HG03520 (cell line): ENCODE data around the gene HRH2.
"Not testable (repeated sequence)": the region's sequence is repeated elsewhere in the genome, so short reads cannot be mapped to it uniquely, and the experiment has no call there.

Experiments
- ATAC-seq: cut with Tn5 transposase; IDR thresholded peaks from one replicate; pipeline ENCODE4 v1.9.1; 2021; ENCODE audit warnings: mild to moderate bottlenecking, moderate library complexity; ENCODE audit not compliant: unreplicated experiment

The HRH2 gene

GRCh38 chr5:175735701-175736100, 77.8 kb downstream of the HRH2 start:
- no peak for ATAC-seq

- no peak for ATAC-seq
Observed at GRCh38 chr5:175736652-175737051, 78.8 kb downstream of the HRH2 start.

- ATAC-seq: no peak
Observed at GRCh38 chr5:175737481-175737880, 79.6 kb downstream of the HRH2 start.

- no peak for ATAC-seq
Observed at GRCh38 chr5:175738126-175738525, 80.3 kb downstream of the HRH2 start.

- ATAC-seq: no peak
Observed at GRCh38 chr5:175738602-175739133, 80.8 kb downstream of the HRH2 start.

- ATAC-seq: no peak
Observed at GRCh38 chr5:175740014-175740413, 82.1 kb downstream of the HRH2 start.

GRCh38 chr5:175741556-175741955, 83.7 kb downstream of the HRH2 start:
- no peak for ATAC-seq

- no peak for ATAC-seq
Observed at GRCh38 chr5:175742290-175742994, 84.6 kb downstream of the HRH2 start.

GRCh38 chr5:175743676-175744210, 85.9 kb downstream of the HRH2 start:
- no peak for ATAC-seq

- ATAC-seq: no peak
Observed at GRCh38 chr5:175745210-175745609, 87.3 kb downstream of the HRH2 start.

GRCh38 chr5:175746851-175747250, 89.0 kb downstream of the HRH2 start:
- no peak for ATAC-seq

- ATAC-seq: no peak
Observed at GRCh38 chr5:175747539-175748060, 89.7 kb downstream of the HRH2 start.

GRCh38 chr5:175748650-175749049, 90.8 kb downstream of the HRH2 start:
- ATAC-seq: no peak

- ATAC-seq: no peak
Observed at GRCh38 chr5:175749591-175749990, 91.7 kb downstream of the HRH2 start.

- ATAC-seq: no peak
Observed at GRCh38 chr5:175750511-175750931, 92.7 kb downstream of the HRH2 start.

- no peak for ATAC-seq
Observed at GRCh38 chr5:175751369-175751768, 93.5 kb downstream of the HRH2 start.

- no peak for ATAC-seq
Observed at GRCh38 chr5:175752826-175753535, 95.1 kb downstream of the HRH2 start.

GRCh38 chr5:175753536-175754402, 95.9 kb downstream of the HRH2 start:
- ATAC-seq: no peak

- not testable (repeated sequence) for ATAC-seq
Observed at GRCh38 chr5:175759991-175760390, 102.1 kb downstream of the HRH2 start.
